ENCODE measurements around the gene FRMD3. TPM values are rescaled to one million over a fixed set of nuclear protein-coding genes. Genes with fewer than 3 reads are reported as not detected.

The FRMD3 gene
- polyA plus RNA-seq, 1 donor, result 20.9 TPM

- DNase-seq, result no peak
Observed at GRCh38 chr9:83281306-83282255, 256.6 kb downstream of the FRMD3 start.

DNA sequence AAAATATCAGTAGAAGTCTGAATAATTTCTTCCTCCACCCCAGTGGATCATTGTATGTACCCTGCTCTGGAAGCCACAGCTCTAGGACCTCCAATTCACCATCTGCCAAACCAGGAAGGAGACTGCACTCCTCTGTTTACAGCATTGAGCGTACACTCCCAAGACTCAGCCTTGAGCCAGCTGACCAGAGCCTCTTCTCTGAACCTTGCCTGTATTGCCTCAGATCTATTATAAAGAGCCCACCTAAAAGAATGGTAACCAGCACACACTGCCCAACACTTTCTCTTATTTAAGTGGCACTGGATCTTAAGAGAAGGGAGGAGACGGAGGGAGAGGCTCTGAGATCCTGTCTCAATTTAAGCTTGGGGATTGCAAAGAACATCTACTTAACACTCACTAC lies 257.4 kb downstream of the FRMD3 start:
- no peak for DNase-seq

GRCh38 chr9:83280268-83280667 lies 257.9 kb downstream of the FRMD3 start:
- no peak for DNase-seq

DNA sequence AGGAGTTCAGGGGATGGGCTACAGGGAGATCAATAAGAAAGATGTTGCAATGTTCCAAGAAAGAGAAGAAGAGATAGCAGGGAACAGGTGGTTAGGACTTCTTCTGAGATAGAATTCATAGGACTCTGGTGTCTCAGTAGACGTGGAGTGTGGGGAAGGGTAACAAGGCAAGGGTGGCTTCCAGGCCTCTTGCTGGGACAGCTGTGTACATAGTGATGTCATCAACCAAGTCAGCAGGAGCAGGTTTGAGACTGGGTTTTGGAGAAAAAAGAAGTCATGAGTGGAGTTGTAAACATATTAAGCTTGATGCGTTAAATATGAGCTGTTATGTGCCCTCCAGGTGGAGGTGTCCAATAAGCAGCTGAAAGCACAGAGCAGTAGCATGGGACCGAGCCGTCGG lies 263.4 kb downstream of the FRMD3 start:
- no peak for DNase-seq

DNA sequence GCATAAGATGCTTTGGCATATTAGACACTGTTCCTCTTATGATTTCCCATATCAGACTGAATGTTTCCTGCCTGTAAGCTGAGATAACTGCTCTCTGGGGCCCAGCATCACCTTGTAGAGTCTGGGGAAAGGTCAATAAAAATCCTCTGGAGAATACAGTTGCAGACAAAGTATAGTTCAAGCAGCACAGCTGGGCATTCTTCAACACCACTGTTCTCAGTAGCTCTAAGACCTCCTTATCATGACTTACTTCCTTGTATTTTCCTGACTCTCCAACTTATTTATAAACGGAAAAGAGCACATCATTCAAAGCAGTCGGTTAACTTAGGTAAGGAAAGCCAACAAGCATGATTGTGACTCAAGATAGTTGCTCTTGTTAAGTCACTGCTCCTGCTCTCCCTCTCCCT lies 266.5 kb downstream of the FRMD3 start:
- DNase-seq, result no peak

GRCh38 chr9:83270116-83270515 lies 268.1 kb downstream of the FRMD3 start:
- no peak for DNase-seq

DNA sequence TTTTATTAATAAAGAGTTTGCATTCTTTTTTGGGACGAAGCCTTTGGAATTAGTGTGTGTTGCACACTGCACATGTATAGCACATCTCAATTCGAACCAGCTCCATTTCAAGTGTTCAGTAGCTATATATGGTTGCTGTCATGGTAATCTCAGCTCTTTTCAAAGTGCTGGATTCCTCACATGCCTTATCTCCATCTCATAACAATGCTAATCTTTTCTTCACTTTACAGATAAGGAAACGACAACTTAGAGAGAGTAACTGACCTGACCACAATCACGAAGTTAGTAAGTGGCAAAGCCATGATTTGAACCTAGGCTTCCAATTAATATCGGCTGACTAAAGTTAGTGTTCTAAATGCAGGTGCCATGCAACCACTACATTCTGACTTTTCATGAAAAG lies 270.5 kb downstream of the FRMD3 start:
- no peak for DNase-seq

DNA sequence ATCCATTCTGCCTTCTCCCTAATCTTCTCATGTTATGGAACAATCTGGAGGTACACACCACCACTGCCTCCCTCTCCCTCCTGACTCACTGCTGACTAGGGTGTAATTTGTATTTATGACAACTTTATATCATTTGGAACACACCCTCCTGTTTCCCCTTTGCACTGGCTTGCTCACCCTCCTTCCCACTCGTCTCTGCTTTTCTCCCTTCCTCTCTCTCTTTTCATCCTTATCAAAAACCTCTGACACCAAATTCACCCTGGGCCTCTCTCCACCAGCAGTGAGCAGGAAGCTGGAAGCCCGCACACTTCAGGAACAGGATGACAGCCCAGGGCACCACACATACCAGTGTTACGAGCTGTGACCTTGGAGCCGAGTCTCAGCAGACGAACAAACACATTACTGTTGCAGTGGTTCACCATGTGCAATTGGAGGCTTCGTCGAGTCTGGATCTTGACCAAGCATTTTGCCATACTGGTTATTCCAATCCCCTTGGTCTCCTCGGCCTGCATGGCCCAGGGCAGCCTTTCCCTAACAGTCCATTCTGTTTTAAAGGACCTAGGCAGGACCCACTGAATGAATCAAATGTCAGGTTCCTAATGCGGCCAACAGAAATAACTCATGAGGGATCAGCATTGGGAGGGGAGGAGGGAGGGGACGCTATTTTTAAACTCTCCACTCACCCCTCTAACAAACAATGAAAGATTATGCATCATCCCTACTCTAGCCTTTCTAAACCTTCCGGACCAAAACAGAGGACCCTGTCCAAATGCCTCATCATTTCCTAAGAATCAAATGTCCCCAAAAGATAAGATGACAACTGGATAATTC lies 271.3 kb downstream of the FRMD3 start:
- no peak for DNase-seq

DNA sequence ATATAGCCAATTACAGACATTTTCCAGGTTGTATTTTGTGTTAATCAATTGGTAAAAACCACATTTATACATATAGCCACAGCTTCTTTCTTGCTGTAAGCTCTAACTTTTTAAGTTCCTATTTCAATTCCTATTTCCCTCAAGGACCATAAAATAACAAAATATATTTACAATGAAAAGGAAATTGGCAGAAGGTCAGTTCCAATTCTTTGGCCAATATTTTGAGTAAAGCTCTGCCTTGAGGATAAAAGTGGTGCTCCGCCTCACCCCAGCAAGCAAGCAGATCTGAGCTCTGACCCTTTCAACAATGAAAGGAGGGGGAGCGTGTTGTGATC lies 271.9 kb downstream of the FRMD3 start:
- no peak for DNase-seq

GRCh38 chr9:83264315-83264714 lies 273.9 kb downstream of the FRMD3 start:
- no peak for DNase-seq

DNA sequence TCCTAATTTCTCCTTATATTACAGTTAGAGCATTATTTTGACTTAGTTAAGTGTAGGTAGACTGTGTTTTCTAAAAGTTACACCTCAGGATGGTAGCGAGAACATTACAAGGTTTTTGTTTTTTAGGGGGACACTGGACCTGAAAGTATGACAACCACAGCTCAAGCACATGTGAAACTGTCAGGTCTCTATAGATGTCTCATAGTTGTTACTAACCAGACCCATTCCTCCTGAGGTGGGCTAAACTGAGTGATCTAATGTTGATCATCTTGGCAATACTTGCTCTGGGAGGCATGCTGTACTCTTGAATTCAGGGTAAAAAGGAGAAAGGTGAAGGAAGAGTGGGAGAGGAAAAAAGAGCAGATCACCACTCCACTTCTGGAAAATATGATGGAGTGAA lies 278.6 kb downstream of the FRMD3 start:
- no peak for DNase-seq

DNA sequence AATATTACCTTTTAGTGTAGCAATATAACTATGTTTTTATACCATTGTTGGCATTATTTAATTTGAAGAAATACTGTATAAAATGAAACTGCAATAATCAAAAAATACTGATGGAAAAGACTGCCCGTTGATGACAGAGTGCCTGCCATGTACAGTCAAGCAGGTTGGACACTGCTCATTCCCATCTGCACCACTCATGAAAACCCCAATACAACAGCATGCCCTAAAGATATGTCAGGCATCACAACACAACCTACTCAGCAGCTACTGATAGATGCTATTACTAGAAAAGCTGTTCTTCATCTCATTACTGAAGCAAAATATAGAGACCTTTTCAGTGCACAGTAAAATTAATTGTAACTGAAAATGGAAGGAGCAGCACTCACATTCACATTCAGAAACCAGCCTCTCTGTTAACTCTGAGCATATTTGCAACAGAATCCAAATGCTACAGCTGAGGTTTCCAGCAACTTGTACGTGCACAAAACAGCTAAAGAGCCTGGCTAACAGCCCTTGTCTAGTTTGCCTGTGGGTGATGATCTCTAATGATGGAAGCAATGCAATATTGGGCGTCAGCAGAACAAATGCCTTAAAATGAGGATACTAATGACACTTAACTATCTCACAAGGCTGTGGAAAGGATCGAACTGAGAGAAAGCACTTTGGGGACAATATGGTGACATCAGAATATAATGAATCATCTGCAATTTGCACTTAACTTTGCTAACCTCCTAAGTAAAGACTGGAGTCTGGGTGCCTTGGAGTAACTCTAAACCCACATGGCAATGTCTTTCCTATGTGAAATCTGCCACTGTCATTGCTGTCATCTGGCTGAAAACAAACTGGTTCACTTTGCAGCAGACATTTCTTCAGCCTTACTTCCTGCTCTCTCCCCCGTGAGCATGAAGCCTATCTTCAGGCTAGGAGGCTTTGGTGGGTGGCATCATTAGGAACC lies 280.0 kb downstream of the FRMD3 start:
- DNase-seq, result no peak

- DNase-seq, result no peak
Observed at GRCh38 chr9:83247732-83248131, 290.5 kb downstream of the FRMD3 start.

GRCh38 chr9:83245979-83246659 lies 292.1 kb downstream of the FRMD3 start:
- DNase-seq, result no peak

GRCh38 chr9:83242066-83242465 lies 296.1 kb downstream of the FRMD3 start:
- DNase-seq, result no peak

DNA sequence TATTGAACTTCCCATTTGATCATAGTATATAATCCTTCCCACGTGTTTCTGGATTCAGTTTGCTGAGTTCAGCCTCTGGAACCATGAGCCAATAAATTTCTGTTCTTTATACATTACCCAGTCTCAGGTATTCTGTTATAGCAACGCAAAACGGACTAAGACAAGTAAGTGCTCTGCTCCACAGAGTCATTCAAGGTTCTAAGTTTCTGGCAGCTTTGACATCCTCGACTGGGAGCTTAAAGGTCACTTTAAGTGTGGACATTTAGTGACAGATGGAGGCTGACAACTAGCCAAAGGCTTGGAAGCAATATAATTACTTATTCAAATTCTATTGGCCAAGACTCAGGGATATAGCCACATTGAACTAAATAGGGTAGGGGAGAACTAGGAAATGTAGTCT lies 297.5 kb downstream of the FRMD3 start:
- DNase-seq, result no peak

DNA sequence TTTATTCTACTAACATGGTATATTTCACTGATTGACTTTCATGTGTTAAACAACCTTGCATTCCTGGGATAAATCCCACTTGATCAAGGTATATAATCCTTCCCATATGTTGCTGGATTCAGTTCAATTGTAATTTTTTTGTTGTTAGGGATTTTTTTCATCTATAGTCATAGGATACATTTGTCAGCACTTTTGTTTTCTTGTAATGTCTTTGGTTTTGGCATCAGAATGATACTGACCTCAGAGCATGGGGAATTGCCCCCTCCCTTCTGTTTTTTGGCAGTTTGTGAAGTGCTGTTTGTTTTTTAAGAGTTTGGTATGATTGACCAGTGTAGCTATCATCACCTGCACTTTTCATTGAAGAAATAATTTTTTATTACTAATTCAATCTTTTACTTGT lies 298.5 kb downstream of the FRMD3 start:
- no peak for DNase-seq

DNA sequence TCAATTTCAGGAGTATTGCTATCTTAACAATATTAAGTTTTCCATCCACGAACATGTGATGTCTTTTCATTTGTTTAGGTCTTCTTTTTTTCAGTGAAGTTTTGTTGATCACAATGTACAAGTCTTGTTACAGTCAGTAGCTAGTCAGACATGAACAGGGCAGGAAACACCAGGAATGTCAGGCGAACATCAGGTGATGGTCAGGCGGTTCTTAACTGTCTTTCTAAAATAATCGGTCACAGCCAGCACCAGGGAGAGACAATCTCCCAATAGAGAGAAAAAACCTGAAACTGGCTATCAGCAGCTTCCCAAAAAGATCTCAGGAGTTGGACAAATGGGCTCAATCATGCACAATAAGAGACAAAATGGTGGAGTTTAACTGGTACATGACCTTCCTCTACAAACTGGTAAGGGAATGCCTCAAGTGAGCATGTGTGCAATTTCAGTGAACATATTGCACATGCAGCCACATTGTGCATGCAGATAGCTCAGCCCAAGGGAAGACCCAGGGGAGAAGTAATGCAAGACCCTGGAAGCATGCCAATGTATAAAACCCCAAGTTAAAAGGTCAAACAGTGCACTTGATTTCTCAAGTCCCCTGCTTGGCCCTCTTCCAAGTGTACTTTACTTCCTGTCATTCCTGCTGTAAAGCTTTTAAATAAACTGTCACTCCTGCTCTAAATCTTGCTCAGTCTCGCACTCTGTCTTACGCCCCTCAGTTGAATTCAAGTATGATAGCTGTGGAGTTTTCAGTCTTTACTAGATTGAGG lies 299.1 kb downstream of the FRMD3 start:
- peak; percentile 6 for DNase-seq

DNA sequence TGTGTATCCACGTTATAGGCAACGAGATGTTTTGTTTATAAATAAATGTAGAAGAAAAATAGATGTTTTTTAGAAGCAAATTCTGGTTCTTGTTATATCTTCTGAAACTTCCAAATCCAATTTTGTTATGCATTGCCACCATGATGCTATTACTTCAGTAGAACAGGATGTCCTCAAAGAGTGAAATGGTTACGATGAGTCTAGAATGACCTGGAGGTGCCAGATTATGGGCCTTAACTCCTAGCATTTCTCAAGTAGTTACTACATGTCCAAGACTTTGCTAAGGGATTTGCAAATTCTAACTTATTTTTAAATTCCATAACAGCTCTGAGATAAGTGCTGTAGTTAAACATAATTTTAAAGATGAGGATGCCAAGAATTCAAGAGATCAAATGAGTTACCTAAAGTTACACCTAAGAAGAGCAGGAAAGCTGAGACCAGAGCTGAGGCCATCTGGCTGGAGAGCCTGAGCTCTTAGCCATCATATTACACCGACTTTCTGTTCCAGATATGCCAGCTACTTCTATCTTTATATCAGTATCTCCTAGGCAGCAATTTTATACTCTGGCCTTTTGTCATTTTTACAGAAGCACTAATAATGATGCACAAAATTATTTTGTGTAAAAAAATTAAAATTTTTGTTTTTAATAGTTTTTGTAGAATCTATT lies 302.0 kb downstream of the FRMD3 start:
- no peak for DNase-seq

- no peak for DNase-seq
Observed at GRCh38 chr9:83235526-83235925, 302.7 kb downstream of the FRMD3 start.

Data from left kidney (tissue), 2 donors.